Left lung (tissue), 10 donors: Measurements from ENCODE around the gene MTHFD1L. TPM values are rescaled to one million over a fixed set of nuclear protein-coding genes. Genes with fewer than 3 reads are reported as not detected.
"Not testable (repeated sequence)": the region's sequence is repeated elsewhere in the genome, so short reads cannot be mapped to it uniquely, and the experiment has no call there.

Source experiments
- ATAC-seq: fragments of 200-7000 bp; cut with Tn5 transposase; one replicate; pipeline ENCODE4 v1.9.1; 2020; ENCODE audit warnings: moderate library complexity
- DNase-seq, 4 donors: peaks; one replicate each; pipeline ENCODE4 v3.0.0-alpha.2; 2013 to 2020
- H3K27ac ChIP-seq, 2 donors: fragments of 200-600 bp; sonication (generic) in 1 of 2; one replicate each; pipeline versions ENCODE4 v1.5.0 to v1.8.0; 2020 to 2021
- H3K27me3 ChIP-seq, 2 donors: fragments of 200-600 bp; sonication (generic) in 1 of 2; one replicate each; pipeline versions ENCODE4 v1.5.0 to v1.8.0; 2020 to 2021
- H3K36me3 ChIP-seq, 2 donors: fragments of 200-600 bp; sonication (generic) in 1 of 2; one replicate each; pipeline versions ENCODE4 v1.5.0 to v1.8.0; 2020 to 2021
- H3K4me1 ChIP-seq, 2 donors: fragments of 200-600 bp; one replicate each; pipeline ENCODE4 v1.8.0; 2021
- H3K4me3 ChIP-seq, 2 donors: fragments of 200-600 bp; sonication (generic) in 1 of 2; one replicate each; pipeline versions ENCODE4 v1.5.0 to v1.8.0; 2020 to 2021; ENCODE audit warnings: mild to moderate bottlenecking in 1 of 2
- H3K9me3 ChIP-seq, 2 donors: fragments of 200-600 bp; sonication (generic) in 1 of 2; one replicate each; pipeline versions ENCODE4 v1.5.0 to v1.8.0; 2020 to 2021
- CTCF ChIP-seq, 2 donors: fragments of 200-600 bp; sonication (generic) in 1 of 2; IDR thresholded peaks; one replicate each; pipeline versions ENCODE4 v1.5.0 to v1.8.0; 2021; ENCODE audit warnings: antibody characterized with exemption in 2 of 2
- intact Hi-C, 2 donors: fragments of 100-400 bp; cut with DNase I; formaldehyde crosslinking; loops; one replicate each; pipeline versions ENCODE4 v1.11.2 to v1.14.2; 2022
- polyA plus RNA-seq, 6 donors: library from polyadenylated mRNA; unstranded; fragments of 120-200 nt; gene quantifications; one replicate each; pipeline ENCODE4 v1.2.1, GENCODE V29; 2013; ENCODE audit not compliant: insufficient read length in 6 of 6
- total RNA-seq, 2 donors: library from RNA; stranded (reverse); fragmentation: NEBNext Ultra II Directional; extraction: Animal tissue kit (Norgen Biotek cat#: 25700); gene quantifications; one replicate each; pipeline ENCODE4 v1.2.1, GENCODE V29; 2021
- donor health status: DM: no; HTN: yes; CAD: no.
- donor health status: DM: no; HTN: no; CAD: no.

The MTHFD1L gene
- total and polyA plus RNA-seq, 8 donors, result 11.9 to 38.2 (median 16.0) TPM

GRCh38 chr6:151029970-151030369, 164.5 kb downstream of the MTHFD1L start:
- Histone ChIP-seq H3K4me3 (no peak overlapping the region), H3K27me3 (no peaks in the 10 kb centered on the region), H3K9me3 (no peaks in the 10 kb centered on the region), H3K27ac (no peak overlapping the region), H3K4me1 (no peaks in the 10 kb centered on the region), H3K36me3 (peaks cover 0 to 8% of the 10 kb centered on the region in 2 donors)
- ATAC-seq (no peak), DNase-seq (no peak)
- TF ChIP-seq CTCF (IDR thresholded peaks at IDR 0.05), result no peak
- intact Hi-C loops, result no loop called here

GRCh38 chr6:151032034-151032433, 166.5 kb downstream of the MTHFD1L start:
- intact Hi-C loops, result no loop called here
- no peak for DNase-seq
- Histone ChIP-seq H3K9me3 (no peaks in the 10 kb centered on the region), H3K36me3 (peaks cover 5 to 7% of the 10 kb centered on the region in 2 donors), H3K4me3 (no peak overlapping the region), H3K4me1 (no peaks in the 10 kb centered on the region), H3K27ac (no peak overlapping the region), H3K27me3 (no peaks in the 10 kb centered on the region)
- TF ChIP-seq CTCF (IDR thresholded peaks at IDR 0.05), result no peak
- no peak for ATAC-seq

GRCh38 chr6:151034825-151035781, 169.6 kb downstream of the MTHFD1L start:
- no peak for TF ChIP-seq CTCF (IDR thresholded peaks at IDR 0.05)
- DNase-seq (no peak), ATAC-seq (no peak)
- H3K9me3 ChIP-seq, result no peaks in the 10 kb centered on the region
- intact Hi-C loops, result no loop called here
- H3K27ac ChIP-seq, result no peak overlapping the region
- peaks cover 5 to 19% of the 10 kb centered on the region in 2 donors for H3K36me3 ChIP-seq
- H3K4me1 ChIP-seq, result peaks cover 0 to 6% of the 10 kb centered on the region in 2 donors
- no peaks in the 10 kb centered on the region for H3K27me3 ChIP-seq
- H3K4me3 ChIP-seq, result no peak overlapping the region

GRCh38 chr6:151036211-151036721, 170.8 kb downstream of the MTHFD1L start:
- DNase-seq, H3K4me3 ChIP-seq, intact Hi-C loops, H3K27me3 ChIP-seq, H3K9me3 ChIP-seq, ATAC-seq: not testable (repeated sequence)
- Histone ChIP-seq H3K27ac (peak overlapping the region in 1 of 2 donors; percentile 37), H3K4me1 (peaks cover 0 to 18% of the 10 kb centered on the region in 2 donors), H3K36me3 (peaks cover 5 to 19% of the 10 kb centered on the region in 2 donors)

GRCh38 chr6:151036869-151037680, 171.6 kb downstream of the MTHFD1L start:
- Histone ChIP-seq H3K27ac (peak overlapping the region in 1 of 2 donors; percentile 37), H3K4me1 (peaks cover 0 to 24% of the 10 kb centered on the region in 2 donors), H3K4me3 (no peak overlapping the region), H3K36me3 (peaks cover 5 to 19% of the 10 kb centered on the region in 2 donors), H3K27me3 (no peaks in the 10 kb centered on the region), H3K9me3 (no peaks in the 10 kb centered on the region)
- DNase-seq, result no peak
- ATAC-seq, result no peak
- intact Hi-C loops, result no loop called here
- no peak for TF ChIP-seq CTCF (IDR thresholded peaks at IDR 0.05)
